Measurements from ENCODE around the gene GPRIN1.
A peak's percentile ranks its signal among the peaks of the same experiment; 100 is the strongest.

Gene GPRIN1

DNA sequence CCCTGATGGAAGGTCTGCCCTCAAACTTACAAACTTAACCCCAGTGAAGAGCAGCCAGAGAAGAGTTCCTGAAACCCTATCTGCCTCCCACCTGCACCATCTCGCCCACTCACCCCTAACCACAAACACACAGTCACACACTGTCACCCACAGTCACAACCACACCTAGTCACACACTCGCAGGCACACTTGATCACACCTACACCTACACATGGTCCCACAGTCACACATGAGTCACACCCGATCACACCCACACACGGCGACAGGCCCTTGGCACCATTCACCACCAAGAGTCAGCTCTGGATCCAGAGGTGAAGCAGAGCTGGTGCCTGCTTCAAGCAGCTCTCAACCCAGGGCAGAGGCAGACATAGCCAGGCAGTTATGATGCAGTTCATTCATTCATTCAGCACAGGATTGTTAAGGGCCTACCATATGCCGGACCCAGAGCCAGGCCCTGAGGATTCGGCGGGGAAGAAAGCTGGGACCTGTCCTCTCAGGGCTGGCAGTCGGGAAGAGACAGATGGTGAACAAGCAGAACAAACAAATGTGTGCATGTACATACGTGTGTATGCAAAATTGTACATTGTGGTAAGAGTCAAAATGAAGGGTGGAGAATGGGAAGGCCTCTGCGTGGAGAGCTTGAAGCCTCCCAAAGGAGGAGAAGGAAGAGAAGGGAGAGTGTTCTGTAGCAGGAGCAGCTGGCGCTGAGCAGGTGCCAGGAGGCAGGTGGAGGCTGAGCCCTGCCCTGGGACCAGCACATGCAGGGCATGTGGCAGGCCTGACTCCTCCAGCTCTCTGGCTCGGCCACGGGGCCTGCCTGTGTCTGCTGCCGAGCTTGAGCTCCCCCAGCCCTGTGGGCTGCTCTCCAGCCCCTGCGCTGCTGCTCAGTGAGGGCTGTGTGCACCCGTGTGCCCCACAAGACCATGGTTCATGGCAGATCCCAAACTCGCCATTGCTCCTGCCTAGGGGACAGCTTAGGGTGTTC, 43.7 kb upstream of the GPRIN1 start:
- TF ChIP-seq, protein P1, sequence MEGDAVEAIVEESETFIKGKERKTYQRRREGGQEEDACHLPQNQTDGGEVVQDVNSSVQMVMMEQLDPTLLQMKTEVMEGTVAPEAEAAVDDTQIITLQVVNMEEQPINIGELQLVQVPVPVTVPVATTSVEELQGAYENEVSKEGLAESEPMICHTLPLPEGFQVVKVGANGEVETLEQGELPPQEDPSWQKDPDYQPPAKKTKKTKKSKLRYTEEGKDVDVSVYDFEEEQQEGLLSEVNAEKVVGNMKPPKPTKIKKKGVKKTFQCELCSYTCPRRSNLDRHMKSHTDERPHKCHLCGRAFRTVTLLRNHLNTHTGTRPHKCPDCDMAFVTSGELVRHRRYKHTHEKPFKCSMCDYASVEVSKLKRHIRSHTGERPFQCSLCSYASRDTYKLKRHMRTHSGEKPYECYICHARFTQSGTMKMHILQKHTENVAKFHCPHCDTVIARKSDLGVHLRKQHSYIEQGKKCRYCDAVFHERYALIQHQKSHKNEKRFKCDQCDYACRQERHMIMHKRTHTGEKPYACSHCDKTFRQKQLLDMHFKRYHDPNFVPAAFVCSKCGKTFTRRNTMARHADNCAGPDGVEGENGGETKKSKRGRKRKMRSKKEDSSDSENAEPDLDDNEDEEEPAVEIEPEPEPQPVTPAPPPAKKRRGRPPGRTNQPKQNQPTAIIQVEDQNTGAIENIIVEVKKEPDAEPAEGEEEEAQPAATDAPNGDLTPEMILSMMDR (IDR thresholded peaks at IDR 0.05; ENCODE audit: borderline replicate concordance, control extremely low read depth, extremely low read depth, insufficient read depth, missing control alignments) = no peak
- DNase-seq (ENCODE audit: low spot score) = peak; percentile 40
- in situ Hi-C loops (cut with MboI; ENCODE audit: low sequenced_read_pairs, unreplicated experiment) = loop anchor here (25.0 kb wide), 1 partner anchor 309 kb away; no protein-coding TSS in a partner anchor

DNA sequence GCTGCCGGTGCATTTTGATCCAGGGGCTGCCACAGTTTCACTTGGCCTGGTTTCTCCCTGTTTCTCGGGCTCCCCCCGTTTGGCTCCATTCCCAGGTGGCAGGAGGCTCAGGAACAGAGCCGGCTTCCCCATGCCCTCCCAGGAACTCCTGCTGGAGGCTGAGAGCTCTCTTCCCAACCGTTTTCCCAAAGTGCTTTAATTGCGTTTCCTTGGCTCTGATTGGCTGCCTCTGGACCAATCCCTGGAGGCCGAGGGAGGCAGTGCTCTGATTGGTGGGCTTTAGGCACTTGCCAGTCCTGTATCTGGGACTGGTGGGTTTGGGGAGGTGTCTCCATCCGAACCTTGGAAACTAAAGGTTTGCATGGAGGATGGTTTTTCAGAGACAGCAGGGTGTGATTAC, 42.2 kb upstream of the GPRIN1 start:
- in situ Hi-C loops (cut with MboI; ENCODE audit: low sequenced_read_pairs, unreplicated experiment) = loop anchor here (25.0 kb wide), 1 partner anchor 310 kb away; no protein-coding TSS in a partner anchor
- TF ChIP-seq, protein P1 (IDR thresholded peaks at IDR 0.05; ENCODE audit: borderline replicate concordance, control extremely low read depth, extremely low read depth, insufficient read depth, missing control alignments) = no peak
- DNase-seq (ENCODE audit: low spot score) = no peak

DNA sequence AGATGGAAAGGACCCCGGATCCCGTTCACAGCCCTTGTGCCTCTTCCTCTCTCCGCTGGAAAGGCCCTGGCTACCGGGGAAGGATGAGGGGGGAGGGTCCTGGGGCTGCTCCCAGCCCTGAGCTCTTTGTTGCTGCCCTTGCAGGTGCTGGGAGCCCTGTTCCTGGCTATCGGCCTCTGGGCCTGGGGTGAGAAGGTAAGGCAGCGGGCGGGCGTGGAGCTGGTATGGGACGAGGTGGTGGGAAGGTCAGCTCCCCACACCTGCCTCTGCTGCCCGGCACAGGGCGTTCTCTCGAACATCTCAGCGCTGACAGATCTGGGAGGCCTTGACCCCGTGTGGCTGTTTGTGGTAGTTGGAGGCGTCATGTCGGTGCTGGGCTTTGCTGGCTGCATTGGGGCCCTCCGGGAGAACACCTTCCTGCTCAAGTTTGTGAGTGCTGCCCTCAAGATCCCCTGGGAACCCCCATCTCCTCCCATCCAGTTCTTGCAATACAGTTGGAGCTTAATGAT, 41.6 kb upstream of the GPRIN1 start:
- no peak for DNase-seq (ENCODE audit: low spot score)
- in situ Hi-C loops (cut with MboI; ENCODE audit: low sequenced_read_pairs, unreplicated experiment) = loop anchor here (25.0 kb wide), 1 partner anchor 311 kb away; no protein-coding TSS in a partner anchor
- TF ChIP-seq, protein P1 (IDR thresholded peaks at IDR 0.05; ENCODE audit: borderline replicate concordance, control extremely low read depth, extremely low read depth, insufficient read depth, missing control alignments) = no peak

DNA sequence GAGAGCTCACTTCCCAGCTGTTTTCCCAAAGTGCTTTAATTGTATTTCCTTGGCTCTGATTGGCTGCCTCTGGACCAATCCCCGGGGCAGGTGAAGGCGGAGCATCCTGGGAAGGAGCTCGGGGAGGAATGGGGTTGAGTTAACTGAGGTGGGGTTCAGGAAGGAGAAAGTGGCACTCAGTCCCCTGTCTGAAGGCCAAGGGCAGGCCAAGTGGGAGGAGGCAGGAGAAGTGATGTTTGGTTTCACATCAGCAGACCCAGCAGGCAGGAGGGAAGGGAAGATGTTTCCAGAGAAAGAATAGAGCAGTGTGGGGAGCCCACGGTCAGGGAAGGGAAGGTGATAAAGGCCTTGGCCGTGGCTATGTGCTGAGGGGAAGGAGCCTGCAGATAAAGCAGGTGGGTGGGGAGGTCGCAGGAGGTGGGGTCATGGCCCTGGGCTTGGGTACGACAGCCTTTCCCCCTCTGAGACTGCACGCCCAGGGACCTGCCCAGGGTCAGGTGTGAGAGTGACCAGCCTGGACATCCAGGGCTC, 40.5 kb upstream of the GPRIN1 start:
- in situ Hi-C loops (cut with MboI; ENCODE audit: low sequenced_read_pairs, unreplicated experiment) = loop anchor here (25.0 kb wide), 1 partner anchor 312 kb away; no protein-coding TSS in a partner anchor
- TF ChIP-seq, protein P1 (IDR thresholded peaks at IDR 0.05; ENCODE audit: borderline replicate concordance, control extremely low read depth, extremely low read depth, insufficient read depth, missing control alignments) = no peak
- no peak for DNase-seq (ENCODE audit: low spot score)

DNA sequence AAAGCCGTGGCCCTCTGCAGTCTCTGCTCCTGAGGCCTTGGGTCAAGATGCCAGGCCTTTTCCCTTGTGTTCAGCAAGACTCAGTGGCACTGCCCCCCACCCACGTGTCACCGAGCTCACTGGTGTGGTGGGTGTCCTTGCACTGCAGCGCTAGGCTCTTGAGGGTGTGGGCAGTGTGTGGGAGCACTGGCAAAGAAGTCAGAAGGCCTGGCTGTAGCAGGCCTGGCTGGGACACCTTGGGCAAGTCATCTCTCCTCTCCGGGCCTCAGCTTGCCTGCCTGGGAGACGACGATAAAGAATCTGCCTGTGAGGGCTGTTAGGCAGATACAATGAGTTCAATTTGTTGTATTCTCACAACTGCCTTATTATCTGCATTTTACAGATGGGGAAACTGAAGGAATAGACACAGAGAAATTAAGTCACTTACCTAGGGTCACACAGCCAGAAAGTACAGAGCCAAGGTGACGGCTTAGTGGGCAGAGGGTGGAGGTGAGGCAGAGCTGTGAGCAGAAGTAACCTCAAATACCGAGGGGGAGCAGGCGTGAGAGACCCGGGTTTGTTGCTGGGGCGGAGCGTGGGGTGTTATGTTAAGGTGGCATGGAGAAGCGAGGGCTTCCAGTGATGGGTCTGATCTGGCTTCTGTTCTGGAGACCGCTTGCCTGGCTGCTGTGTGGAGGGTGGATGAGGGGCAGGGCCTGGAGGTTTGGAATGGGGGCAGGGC, 38.7 kb upstream of the GPRIN1 start:
- DNase-seq (ENCODE audit: low spot score) = no peak
- TF ChIP-seq, protein P1 (IDR thresholded peaks at IDR 0.05; ENCODE audit: borderline replicate concordance, control extremely low read depth, extremely low read depth, insufficient read depth, missing control alignments) = no peak
- in situ Hi-C loops (cut with MboI; ENCODE audit: low sequenced_read_pairs, unreplicated experiment) = no loop called here

Data from GM13976 (cell line).